Measurements from ENCODE around the gene CDYL.
"Not testable (repeated sequence)": the region's sequence is repeated elsewhere in the genome, so short reads cannot be mapped to it uniquely, and the experiment has no call there.

The CDYL gene

GRCh38 chr6:4848382-4849068, 72.3 kb downstream of the CDYL start:
- no peak for DNase-seq

- DNase-seq: no peak
These were observed 73.2 kb downstream of the CDYL start for GRCh38 chr6:4849226-4850022.

DNA sequence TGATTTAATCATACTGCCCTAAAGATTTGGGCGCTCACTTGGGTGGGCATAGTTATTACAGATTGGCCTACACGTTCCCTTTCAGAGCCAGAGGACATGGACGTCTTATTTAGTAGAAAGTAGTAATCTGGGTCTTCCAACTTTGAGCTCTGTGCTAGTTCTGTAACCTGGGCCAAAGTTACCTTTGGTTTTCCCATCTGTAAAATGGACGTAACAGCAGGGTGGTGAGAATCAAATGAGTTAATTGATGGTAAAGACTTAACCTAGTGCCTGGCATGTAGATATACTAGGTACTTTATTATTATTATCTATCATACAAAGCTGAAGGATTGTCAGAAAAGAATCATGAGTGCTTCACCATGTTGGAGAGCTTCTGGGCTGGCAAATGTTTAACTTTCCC, 74.8 kb downstream of the CDYL start:
- DNase-seq: no peak

- not testable (repeated sequence) for DNase-seq
These were observed 76.0 kb downstream of the CDYL start for GRCh38 chr6:4852186-4852585.

- no peak for DNase-seq
These were observed 76.7 kb downstream of the CDYL start for GRCh38 chr6:4852938-4853337.

GRCh38 chr6:4853349-4853748, 77.1 kb downstream of the CDYL start:
- DNase-seq: no peak

DNA sequence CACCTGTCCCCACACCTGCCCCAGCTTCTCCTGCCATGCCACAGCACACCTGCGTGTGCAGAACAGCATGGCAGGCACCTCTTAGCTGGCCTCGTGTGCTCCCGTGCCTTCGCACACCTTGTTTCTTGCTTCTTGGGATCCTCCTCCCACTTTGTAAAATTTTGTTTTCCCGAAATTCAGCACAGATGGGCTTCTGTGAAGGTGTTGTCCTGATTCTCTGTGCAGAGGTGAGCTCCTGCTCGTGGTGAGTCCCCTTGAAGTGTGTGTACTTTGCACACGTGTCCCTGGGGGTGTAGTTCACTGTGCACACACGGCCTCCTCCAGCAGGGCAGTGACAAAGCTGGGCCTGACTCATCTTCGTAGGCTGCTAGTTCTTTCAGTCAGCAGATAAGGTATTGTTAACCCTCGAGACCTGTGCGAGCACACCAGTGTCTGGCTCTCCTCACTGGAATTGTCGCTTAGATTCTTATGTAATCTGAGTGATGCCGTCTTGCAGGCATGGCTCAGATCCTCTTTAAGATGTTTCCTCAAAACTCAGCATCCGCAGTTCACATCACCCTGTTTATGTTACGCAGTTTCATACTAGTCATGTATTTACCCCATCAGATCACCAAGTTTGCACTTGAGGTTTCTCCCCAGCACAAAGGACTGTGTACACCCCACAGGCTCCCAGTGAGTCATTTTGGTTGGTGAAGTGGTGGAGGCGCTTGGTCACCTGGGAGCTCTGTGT, 77.7 kb downstream of the CDYL start:
- DNase-seq: no peak

DNA sequence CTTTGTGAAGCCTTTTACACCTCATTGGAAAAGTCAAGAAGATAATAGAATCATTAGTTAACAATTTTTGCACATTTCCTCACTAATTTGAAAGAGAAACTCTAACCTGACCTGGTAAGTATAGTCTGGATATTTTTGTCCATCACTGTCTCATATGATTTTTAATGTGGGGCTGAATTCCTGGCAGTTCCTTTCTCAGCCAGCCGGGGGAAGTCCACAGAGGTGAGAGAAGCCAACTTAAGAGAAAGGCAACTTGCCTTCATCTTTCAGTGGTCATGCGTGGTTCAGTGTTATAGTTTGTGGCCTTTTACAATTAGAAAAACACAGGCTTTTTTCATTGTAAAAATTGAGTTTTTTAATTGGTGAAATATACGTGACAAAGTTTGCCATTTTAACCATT, 80.6 kb downstream of the CDYL start:
- no peak for DNase-seq

GRCh38 chr6:4858194-4859015, 82.2 kb downstream of the CDYL start:
- no peak for DNase-seq

DNA sequence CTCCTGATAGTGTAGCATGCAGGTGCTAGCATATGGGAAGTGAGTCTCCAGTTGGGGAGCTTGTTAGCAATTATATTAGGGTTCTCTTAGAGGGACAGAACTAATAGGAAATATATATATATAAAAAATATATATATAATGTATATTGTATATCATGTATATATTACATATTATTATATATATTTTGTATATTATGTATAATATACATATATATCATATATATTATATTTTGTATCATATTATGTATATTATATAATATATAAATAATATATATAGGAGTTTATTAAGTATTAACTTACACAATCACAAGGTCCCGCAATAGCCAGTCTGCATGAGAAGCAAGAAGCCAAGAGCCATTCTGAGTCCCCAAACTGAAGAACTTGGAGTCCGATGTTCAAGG, 84.2 kb downstream of the CDYL start:
- DNase-seq: no peak

- no peak for DNase-seq
These were observed 85.4 kb downstream of the CDYL start for GRCh38 chr6:4861564-4861963.

DNA sequence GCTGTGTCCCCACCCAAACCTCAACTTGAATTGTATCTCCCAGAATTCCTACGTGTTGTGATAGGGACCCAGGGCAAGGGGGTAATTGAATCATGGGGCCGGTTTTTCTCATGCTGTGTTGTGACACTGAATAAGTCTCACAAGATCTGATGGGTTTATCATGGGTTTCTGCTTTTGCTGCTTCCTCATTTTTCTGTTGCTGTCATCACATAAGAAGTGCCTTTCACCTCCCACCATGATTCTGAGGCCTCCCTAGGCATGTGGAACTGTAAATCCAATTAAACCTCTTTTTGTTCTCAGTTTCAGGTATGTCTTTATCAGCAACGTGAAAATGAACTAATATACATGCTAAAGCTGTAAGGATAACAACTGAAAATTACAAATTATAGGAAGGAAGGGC, 88.3 kb downstream of the CDYL start:
- DNase-seq: no peak

DNA sequence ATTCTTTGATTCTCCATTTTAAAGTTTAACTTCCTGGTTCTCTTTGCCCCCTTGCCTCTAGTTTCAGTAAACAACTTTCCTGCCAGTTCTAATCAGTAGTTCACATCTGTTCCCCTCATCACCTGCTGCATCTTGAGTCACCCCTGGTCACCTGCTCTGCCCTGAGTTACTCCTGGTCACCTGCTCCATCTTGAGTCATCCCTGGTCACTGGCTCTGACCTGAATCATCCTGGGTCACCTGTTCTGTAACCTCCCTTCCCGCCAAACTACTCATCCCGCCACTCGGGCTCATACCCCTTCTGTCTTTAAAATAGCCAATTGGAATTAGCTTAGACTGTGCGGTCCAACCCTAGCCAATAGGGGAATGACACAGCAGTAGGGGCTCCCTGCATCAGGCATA, 88.8 kb downstream of the CDYL start:
- not testable (repeated sequence) for DNase-seq

GRCh38 chr6:4870821-4871494, 94.8 kb downstream of the CDYL start:
- no peak for DNase-seq

- no peak for DNase-seq
These were observed 95.6 kb downstream of the CDYL start for GRCh38 chr6:4871825-4872224.

DNA sequence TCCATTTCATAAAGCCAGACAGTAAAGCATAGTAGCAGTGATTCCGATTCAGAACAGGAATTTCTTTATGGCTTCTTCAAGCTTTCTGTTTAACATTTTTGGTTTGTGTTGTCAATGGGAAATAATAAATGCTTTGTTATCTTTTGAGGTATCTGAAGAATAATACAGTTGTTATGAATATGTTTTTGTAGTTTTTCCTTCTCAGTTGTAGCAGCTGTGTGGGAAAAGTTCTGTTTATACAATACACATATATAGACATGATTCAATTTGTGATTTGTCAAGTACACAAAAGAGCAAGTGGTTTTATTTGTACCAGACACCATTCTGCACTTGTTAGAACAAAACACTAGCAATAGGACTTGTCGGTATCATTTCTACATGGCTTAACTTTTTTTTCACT, 96.6 kb downstream of the CDYL start:
- no peak for DNase-seq

GRCh38 chr6:4873928-4874327, 97.7 kb downstream of the CDYL start:
- DNase-seq: no peak

GRCh38 chr6:4879741-4880275, 103.6 kb downstream of the CDYL start:
- no peak for DNase-seq

DNA sequence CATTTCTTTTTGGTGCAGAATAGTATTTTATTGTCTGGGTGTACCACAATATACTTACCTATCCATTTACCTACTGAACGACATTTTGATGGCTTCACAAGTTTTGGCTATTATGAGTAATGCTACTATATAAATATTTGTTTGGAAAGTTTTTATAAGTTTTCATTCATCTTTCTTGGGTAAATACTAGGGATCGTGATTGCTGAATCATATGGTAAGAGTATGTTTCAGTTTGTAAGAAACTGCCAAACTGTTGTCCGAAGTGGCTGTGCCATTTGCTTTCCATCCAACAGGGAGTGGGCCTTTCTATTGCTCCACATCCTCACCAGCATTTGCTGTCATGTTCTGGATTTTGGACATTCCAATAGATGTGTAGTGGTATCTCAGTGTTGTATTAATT, 104.2 kb downstream of the CDYL start:
- DNase-seq: no peak

GRCh38 chr6:4883298-4883697, 107.1 kb downstream of the CDYL start:
- DNase-seq: no peak

- DNase-seq: no peak
These were observed 108.6 kb downstream of the CDYL start for GRCh38 chr6:4884646-4885340.
